ENCODE measurements around the gene SLC38A4.
A peak's percentile ranks its signal among the peaks of the same experiment; 100 is the strongest.

SLC38A4 gene

GRCh38 chr12:46798648-46799047 is 27.1 kb downstream of the SLC38A4 start:
- no peak for DNase-seq
- Mint-ChIP-seq H3K4me3 (no peak overlapping the region), H3K4me1 (ENCODE audit: low read depth) (peaks cover 7% of the 10 kb centered on the region), H3K36me3 (ENCODE audit: low read depth) (no peaks in the 10 kb centered on the region), H3K9me3 (no peaks in the 10 kb centered on the region), H3K27ac (no peak overlapping the region), H3K27me3 (peaks cover 13% of the 10 kb centered on the region)

DNA sequence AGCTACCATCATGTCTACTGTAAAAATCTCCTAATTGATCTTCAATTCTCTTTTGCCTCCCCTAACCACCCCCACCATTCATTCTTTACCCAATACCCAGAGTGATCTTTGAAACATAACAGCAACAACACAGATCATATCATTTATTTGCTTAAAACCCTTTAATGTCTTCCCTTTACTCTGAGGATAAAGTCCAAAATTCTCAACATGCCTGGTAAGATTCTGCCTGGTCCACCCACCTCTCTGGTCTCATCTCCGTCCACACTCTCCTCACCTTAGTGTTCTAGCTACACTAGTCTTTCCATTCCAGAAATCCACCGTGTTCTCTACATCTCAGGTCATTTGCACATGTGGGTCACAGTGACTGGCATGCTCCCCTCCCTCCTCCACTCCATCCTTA is 27.7 kb downstream of the SLC38A4 start:
- no peak for DNase-seq
- Mint-ChIP-seq H3K36me3 (ENCODE audit: low read depth) (no peaks in the 10 kb centered on the region), H3K9me3 (no peaks in the 10 kb centered on the region), H3K4me1 (ENCODE audit: low read depth) (peaks cover 8% of the 10 kb centered on the region), H3K27ac (no peak overlapping the region), H3K27me3 (peaks cover 11% of the 10 kb centered on the region), H3K4me3 (no peak overlapping the region)

GRCh38 chr12:46795988-46796387 is 29.8 kb downstream of the SLC38A4 start:
- Mint-ChIP-seq H3K4me1 (ENCODE audit: low read depth) (peaks cover 8% of the 10 kb centered on the region), H3K27me3 (peaks cover 12% of the 10 kb centered on the region), H3K9me3 (no peaks in the 10 kb centered on the region), H3K4me3 (no peak overlapping the region), H3K27ac (no peak overlapping the region), H3K36me3 (ENCODE audit: low read depth) (no peaks in the 10 kb centered on the region)
- no peak for DNase-seq

DNA sequence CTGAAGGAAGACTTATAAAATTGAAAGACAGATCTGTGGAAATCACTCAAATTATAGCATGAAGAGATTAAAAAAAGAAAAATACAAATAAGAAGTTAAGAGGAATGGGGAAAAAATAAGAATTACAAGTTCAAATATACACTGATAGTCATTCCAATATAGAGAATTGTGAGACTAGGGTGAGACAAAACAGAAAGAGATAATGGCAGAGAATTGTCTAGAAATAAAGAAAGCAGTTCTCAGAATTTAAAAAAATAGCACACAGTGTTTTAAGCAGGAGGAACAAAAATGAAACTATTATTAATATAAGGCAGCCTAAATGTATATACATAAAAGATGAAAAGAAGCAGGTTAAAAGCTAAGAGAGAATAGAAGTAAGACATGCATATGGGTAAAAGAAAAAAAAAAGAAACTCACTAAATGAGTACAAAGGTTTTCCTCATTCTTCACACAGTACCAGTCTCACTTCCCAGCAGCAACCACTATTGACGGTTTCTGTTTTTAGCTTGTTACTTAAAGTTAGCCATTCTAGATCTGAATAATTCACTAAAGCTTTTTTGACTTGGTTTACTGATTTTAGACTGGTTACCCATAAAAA is 31.1 kb downstream of the SLC38A4 start:
- DNase-seq, result no peak
- Mint-ChIP-seq H3K4me1 (ENCODE audit: low read depth) (peaks cover 10% of the 10 kb centered on the region), H3K4me3 (no peak overlapping the region), H3K27ac (peak overlapping the region; percentile 82), H3K27me3 (peaks cover 7% of the 10 kb centered on the region), H3K9me3 (no peaks in the 10 kb centered on the region), H3K36me3 (ENCODE audit: low read depth) (no peaks in the 10 kb centered on the region)

DNA sequence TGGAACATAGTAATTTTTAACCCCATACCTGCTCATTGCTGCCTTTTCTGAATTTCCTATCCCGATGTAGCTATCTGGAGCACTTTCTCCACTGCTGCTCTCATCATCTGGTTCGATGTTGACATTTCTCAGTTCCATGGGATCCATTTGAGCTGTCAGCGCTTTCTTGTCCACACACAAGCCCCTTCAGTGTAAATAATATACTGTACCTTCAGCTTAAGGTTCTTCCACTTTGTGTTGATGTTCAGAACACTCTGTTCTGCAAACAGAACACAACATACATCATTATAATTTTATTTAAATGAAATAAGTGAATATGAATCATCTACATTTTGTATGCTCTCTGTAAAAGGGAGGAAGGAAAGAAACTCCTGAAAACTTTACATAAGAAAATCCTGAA is 32.9 kb downstream of the SLC38A4 start:
- Mint-ChIP-seq H3K27ac (no peak overlapping the region), H3K4me3 (no peak overlapping the region), H3K36me3 (ENCODE audit: low read depth) (no peaks in the 10 kb centered on the region), H3K27me3 (peaks cover 7% of the 10 kb centered on the region), H3K9me3 (no peaks in the 10 kb centered on the region), H3K4me1 (ENCODE audit: low read depth) (peaks cover 17% of the 10 kb centered on the region)
- DNase-seq, result no peak

DNA sequence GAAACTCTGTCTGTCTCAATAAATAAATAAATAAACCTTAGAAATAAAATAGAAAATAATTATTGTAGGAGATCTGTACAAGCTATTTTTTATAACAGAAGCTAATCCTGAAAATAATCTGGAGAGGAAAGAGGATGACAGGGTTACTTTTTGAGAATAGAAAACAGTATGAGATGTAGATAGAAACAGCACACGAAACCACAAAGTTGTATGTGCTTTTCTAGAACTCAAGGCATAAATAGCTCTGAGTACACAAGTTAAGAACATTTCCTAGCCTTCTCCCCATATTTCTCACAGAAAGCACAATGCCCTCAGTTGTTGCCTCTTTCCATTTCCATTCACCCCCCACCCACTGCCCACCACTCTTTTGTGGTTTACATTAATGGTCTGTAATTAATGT is 35.7 kb downstream of the SLC38A4 start:
- Mint-ChIP-seq H3K36me3 (ENCODE audit: low read depth) (no peaks in the 10 kb centered on the region), H3K4me1 (ENCODE audit: low read depth) (peaks cover 16% of the 10 kb centered on the region), H3K27ac (no peak overlapping the region), H3K4me3 (no peak overlapping the region), H3K27me3 (peaks cover 6% of the 10 kb centered on the region), H3K9me3 (no peaks in the 10 kb centered on the region)
- no peak for DNase-seq

DNA sequence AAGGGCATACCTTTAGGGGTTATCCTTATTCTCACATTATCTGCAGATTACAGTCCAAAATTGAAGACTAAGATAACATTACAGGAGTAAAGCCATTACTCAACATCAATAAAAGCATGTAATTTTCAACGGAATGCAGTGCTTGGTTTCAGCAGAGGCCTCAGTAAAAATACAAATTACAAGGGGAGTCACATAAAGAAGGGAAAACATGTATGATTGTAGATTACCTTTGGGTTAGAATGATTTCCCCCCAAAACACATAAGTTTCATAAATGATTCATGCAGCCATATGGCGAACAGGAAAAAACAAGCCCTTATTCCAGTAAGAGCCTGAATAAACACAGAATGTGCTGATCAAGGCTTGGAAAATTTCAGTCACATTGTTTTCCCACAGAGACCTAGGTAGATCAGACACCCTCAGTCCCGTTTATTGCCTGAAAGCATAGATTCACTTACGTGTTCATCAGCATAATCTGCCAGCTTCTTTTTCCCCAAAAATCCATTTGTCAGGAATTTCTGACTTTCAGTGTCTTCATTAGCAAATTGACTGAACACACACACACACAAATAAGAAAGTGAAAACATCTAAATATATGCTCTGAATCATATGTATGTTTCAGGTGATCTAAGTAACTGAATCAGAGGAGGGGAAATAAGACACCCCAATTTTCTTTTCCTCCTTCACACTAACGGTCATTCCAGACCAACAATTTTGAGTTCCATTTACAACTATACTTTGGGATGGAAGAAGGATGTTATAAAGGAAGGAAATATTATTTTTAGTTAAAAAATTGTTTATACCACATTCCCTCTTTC is 37.5 kb downstream of the SLC38A4 start:
- H3K27me3 Mint-ChIP-seq, result peaks cover 11% of the 10 kb centered on the region

DNA sequence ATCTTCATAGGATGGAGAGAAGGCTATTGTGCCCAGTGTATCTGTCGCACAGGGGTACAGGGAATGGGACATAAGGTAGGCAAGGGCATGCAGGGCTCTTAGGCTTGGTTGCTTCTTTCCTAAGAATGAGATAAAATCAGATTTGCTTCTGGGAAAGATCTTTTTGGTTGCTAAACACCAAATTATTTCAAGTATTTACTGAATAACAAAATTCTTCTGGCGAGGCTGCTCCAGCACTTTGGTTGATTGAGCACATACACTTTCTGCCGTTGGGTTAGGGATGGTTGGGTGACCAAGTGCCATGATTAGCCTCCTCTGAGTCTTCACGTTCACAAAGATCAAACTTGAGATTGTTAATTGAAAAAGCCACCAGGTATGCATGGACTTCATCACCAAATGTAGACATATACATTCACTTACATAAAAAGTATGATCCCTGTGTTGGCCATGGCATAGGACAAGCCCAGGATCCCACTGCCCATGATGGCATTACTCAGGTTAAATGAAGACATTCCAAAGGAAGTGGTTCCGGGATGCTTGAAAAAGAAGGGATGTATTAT is 38.2 kb downstream of the SLC38A4 start:
- DNase-seq, result no peak
- Mint-ChIP-seq H3K4me1 (ENCODE audit: low read depth) (peaks cover 9% of the 10 kb centered on the region), H3K27me3 (peaks cover 13% of the 10 kb centered on the region), H3K4me3 (no peak overlapping the region), H3K36me3 (ENCODE audit: low read depth) (no peaks in the 10 kb centered on the region), H3K27ac (no peak overlapping the region), H3K9me3 (no peaks in the 10 kb centered on the region)

More for the DNA sequence above, 37.5 kb downstream of the SLC38A4 start:
- H3K36me3 Mint-ChIP-seq (ENCODE audit: low read depth), result no peaks in the 10 kb centered on the region
- H3K4me1 Mint-ChIP-seq (ENCODE audit: low read depth), result peaks cover 9% of the 10 kb centered on the region
- no peaks in the 10 kb centered on the region for H3K9me3 Mint-ChIP-seq
- H3K27ac Mint-ChIP-seq, result no peak overlapping the region
- H3K4me3 Mint-ChIP-seq, result no peak overlapping the region
- DNase-seq, result no peak

DNA sequence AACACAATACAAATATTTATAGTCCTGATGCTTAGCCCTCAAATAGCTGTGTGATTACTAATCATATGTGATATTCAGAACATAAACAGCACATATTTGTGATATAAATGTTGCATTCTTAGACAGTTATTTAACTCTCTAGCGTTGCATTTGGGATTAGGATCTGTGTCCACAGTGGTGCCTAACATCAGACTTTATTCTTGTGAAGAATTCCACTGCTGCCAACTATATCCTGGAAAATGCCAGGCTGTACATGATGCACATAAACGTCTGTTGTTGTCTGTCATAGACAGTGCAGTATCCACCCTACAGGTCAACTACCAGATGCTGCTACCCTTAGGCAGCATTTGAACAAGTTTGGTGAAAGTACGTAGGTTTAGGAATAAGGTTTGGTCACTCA is 39.0 kb downstream of the SLC38A4 start:
- H3K4me1 Mint-ChIP-seq (ENCODE audit: low read depth), result peaks cover 9% of the 10 kb centered on the region
- H3K27ac Mint-ChIP-seq, result no peak overlapping the region
- no peak overlapping the region for H3K4me3 Mint-ChIP-seq
- H3K27me3 Mint-ChIP-seq, result peaks cover 12% of the 10 kb centered on the region
- no peaks in the 10 kb centered on the region for H3K36me3 Mint-ChIP-seq (ENCODE audit: low read depth)
- H3K9me3 Mint-ChIP-seq, result no peaks in the 10 kb centered on the region
- no peak for DNase-seq

DNA sequence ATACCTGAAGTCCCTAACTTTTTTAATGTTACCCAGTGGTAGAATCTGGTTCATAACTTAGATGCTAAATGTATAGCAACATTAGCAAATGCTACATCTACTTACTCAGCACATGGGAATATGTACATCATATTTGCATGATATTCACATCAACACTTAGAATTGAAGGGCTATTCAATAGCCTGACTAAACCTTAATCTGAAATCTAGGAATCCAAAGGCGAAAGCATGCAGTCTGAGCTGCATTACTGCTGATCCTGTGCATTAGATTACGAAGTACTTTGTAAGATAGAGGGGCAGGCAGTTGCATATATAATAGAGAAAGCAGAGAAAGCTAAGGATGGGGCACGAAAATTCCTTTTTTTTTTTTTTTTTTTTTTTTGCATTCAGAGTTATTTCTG is 40.4 kb downstream of the SLC38A4 start:
- H3K4me1 Mint-ChIP-seq (ENCODE audit: low read depth), result peaks cover 9% of the 10 kb centered on the region

DNA sequence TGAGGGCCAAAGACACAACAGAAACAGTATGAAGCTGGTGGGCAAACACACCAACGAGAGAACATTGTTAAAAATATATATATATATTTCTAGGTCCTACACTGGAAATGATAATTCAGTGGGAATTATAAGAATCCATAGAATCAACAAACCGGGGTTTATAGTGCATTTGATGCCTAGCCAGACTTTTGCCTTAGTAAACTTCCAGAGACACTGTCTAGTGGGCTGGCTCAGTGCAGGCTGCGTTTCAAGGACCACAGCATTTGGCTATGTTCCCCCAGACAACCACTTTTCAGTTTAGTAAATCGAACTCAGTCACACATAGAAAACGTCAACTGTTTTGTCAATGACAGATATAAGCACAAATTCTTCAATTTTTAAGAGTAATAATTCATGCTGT is 41.9 kb downstream of the SLC38A4 start:
- Mint-ChIP-seq H3K4me3 (no peak overlapping the region), H3K9me3 (no peaks in the 10 kb centered on the region), H3K27me3 (peaks cover 20% of the 10 kb centered on the region), H3K27ac (no peak overlapping the region), H3K4me1 (ENCODE audit: low read depth) (peaks cover 7% of the 10 kb centered on the region), H3K36me3 (ENCODE audit: low read depth) (no peaks in the 10 kb centered on the region)
- no peak for DNase-seq

More for the DNA sequence above, 40.4 kb downstream of the SLC38A4 start:
- Mint-ChIP-seq H3K27me3 (peaks cover 16% of the 10 kb centered on the region), H3K9me3 (no peaks in the 10 kb centered on the region), H3K36me3 (ENCODE audit: low read depth) (no peaks in the 10 kb centered on the region), H3K27ac (no peak overlapping the region), H3K4me3 (no peak overlapping the region)
- no peak for DNase-seq

- DNase-seq, result no peak
- H3K36me3 Mint-ChIP-seq (ENCODE audit: low read depth), result no peaks in the 10 kb centered on the region
- H3K4me3 Mint-ChIP-seq, result no peak overlapping the region
- H3K27me3 Mint-ChIP-seq, result peaks cover 18% of the 10 kb centered on the region
- no peaks in the 10 kb centered on the region for H3K9me3 Mint-ChIP-seq
- no peaks in the 10 kb centered on the region for H3K4me1 Mint-ChIP-seq (ENCODE audit: low read depth)
- H3K27ac Mint-ChIP-seq, result no peak overlapping the region
These were observed 45.9 kb downstream of the SLC38A4 start for GRCh38 chr12:46779879-46780278.

DNA sequence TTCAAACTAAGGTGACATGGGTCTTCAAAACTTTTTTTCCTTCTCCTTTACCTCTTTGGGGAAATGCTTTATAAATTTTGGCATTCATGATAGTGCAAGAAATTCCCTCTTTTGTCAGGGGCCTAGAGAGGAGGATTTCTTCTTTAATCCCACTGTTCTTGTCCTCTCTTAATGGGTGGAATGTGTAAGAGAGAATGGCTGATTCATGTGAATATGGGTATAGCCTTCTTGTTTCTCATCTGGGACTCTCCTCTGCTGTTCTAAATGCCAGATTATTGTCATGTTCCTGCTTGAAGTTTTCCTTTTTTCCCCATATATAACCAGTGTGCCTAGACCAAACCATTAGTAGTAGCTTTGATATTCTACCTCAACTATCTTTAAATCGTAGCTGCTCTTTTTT is 46.7 kb downstream of the SLC38A4 start:
- Mint-ChIP-seq H3K4me1 (ENCODE audit: low read depth) (no peaks in the 10 kb centered on the region), H3K27ac (no peak overlapping the region), H3K4me3 (no peak overlapping the region), H3K36me3 (ENCODE audit: low read depth) (no peaks in the 10 kb centered on the region), H3K9me3 (no peaks in the 10 kb centered on the region), H3K27me3 (peaks cover 18% of the 10 kb centered on the region)
- no peak for DNase-seq

- H3K4me1 Mint-ChIP-seq (ENCODE audit: low read depth), result no peaks in the 10 kb centered on the region
- no peaks in the 10 kb centered on the region for H3K9me3 Mint-ChIP-seq
- H3K27ac Mint-ChIP-seq, result no peak overlapping the region
- H3K27me3 Mint-ChIP-seq, result peaks cover 15% of the 10 kb centered on the region
- no peak for DNase-seq
- H3K4me3 Mint-ChIP-seq, result no peak overlapping the region
- no peaks in the 10 kb centered on the region for H3K36me3 Mint-ChIP-seq (ENCODE audit: low read depth)
These were observed 47.4 kb downstream of the SLC38A4 start for GRCh38 chr12:46778415-46778814.

DNA sequence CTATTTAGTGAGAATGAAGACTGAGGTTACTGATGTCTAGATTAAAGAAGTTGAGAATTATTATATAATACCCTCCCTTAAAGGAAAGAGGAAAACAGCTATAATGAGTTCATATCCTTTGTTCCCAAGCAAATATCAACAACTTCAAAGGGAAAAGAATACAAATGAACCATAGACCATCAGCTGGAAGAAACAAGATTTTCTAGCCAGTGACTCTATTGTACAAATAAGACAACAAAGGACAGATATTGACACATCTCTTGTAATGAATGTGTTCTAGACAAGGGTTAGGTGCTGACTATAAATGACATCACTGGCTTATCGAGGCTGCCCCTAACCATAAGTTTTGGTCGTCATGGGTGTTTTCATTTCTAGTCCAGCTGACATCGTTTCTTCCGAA is 48.2 kb downstream of the SLC38A4 start:
- no peaks in the 10 kb centered on the region for H3K9me3 Mint-ChIP-seq

More for the DNA sequence above, 48.2 kb downstream of the SLC38A4 start:
- Mint-ChIP-seq H3K36me3 (ENCODE audit: low read depth) (no peaks in the 10 kb centered on the region), H3K4me3 (no peak overlapping the region), H3K27ac (no peak overlapping the region), H3K27me3 (peaks cover 12% of the 10 kb centered on the region), H3K4me1 (ENCODE audit: low read depth) (no peaks in the 10 kb centered on the region)
- DNase-seq, result no peak

All from activated T-cell treated with anti-CD3 and anti-CD28 coated beads, Interleukin-2, amount 50 U/mL, for 24 hours (primary cell).